ENCODE data around the gene CAMK4.

The CAMK4 gene
- long read RNA-seq, partial matches to known transcripts, result 0 of 1 reads
- long read RNA-seq, other reads (novel, unspliced or antisense), result 1 of 1 reads

DNA sequence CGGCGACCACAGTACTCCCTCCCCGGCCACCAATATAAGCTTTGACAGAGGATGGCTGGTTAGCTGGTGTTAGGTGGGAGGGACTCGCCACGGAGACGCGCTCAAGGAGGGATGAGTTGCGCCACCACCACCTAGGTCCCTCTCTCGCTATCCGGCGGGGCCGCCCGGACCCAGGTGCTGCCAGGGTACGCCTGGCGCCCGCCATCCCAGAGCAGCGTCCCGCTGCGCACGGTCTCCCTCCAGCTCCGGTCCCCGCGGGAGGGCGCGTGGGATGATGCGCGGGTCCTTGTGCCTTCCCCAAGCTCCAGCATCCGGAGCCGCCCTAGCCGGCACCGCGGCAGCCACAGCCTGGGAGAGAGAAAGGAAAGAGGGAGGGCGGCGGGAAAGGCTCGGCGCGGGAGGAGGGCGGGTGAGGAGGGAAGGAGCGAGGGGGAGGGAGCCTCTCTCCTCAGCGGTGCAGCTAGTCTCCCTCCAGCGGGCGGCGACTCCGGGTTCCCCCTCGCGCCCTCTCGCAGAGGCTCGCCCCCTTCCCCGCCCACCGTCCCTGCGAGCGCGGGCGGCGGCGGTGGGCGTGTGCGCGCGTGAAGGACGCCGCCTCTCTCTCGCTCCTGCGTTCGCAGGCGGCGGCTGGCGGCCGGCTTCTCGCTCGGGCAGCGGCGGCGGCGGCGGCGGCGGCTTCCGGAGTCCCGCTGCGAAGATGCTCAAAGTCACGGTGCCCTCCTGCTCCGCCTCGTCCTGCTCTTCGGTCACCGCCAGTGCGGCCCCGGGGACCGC, at the start of gene CAMK4:
Gene CAMK4 (plus strand): TSS at position 598 of the 774 bp plus-strand sequence. CDS start 100 bp downstream, at position 698.
- DNase-seq (ENCODE audit: low read depth in 1 of 2, low spot score in 1 of 2), result no peak
- Histone ChIP-seq H3K27me3 (ENCODE audit: insufficient read depth, poor library complexity, severe bottlenecking) (peaks cover 5% of the 10 kb centered on the region), H3K4me3 (replicated peaks; ENCODE audit: insufficient read depth, low read length) (peak within 1 kb of the TSS; percentile 38), H3K27ac (replicated peaks) (no peak within 1 kb of the TSS)
- TF ChIP-seq POLR2AphosphoS5 (IDR thresholded peaks at IDR 0.05; ENCODE audit: low read depth), result no peak

- no peak for DNase-seq (ENCODE audit: low read depth in 1 of 2, low spot score in 1 of 2)
- Histone ChIP-seq H3K4me3 (replicated peaks; ENCODE audit: insufficient read depth, low read length) (no peak overlapping the region), H3K27ac (replicated peaks) (no peak overlapping the region), H3K27me3 (ENCODE audit: insufficient read depth, poor library complexity, severe bottlenecking) (no peaks in the 10 kb centered on the region)
- TF ChIP-seq SPI1 (IDR thresholded peaks at IDR 0.05; ENCODE audit: borderline replicate concordance, low read depth) (no peak), GABPA (IDR thresholded peaks at IDR 0.05; ENCODE audit: low read depth) (no peak), POLR2AphosphoS5 (IDR thresholded peaks at IDR 0.05; ENCODE audit: low read depth) (no peak), CTCF (IDR thresholded peaks at IDR 0.05; ENCODE audit: insufficient read depth, low read length) (no peak)
- TF ChIP-seq, protein P1, sequence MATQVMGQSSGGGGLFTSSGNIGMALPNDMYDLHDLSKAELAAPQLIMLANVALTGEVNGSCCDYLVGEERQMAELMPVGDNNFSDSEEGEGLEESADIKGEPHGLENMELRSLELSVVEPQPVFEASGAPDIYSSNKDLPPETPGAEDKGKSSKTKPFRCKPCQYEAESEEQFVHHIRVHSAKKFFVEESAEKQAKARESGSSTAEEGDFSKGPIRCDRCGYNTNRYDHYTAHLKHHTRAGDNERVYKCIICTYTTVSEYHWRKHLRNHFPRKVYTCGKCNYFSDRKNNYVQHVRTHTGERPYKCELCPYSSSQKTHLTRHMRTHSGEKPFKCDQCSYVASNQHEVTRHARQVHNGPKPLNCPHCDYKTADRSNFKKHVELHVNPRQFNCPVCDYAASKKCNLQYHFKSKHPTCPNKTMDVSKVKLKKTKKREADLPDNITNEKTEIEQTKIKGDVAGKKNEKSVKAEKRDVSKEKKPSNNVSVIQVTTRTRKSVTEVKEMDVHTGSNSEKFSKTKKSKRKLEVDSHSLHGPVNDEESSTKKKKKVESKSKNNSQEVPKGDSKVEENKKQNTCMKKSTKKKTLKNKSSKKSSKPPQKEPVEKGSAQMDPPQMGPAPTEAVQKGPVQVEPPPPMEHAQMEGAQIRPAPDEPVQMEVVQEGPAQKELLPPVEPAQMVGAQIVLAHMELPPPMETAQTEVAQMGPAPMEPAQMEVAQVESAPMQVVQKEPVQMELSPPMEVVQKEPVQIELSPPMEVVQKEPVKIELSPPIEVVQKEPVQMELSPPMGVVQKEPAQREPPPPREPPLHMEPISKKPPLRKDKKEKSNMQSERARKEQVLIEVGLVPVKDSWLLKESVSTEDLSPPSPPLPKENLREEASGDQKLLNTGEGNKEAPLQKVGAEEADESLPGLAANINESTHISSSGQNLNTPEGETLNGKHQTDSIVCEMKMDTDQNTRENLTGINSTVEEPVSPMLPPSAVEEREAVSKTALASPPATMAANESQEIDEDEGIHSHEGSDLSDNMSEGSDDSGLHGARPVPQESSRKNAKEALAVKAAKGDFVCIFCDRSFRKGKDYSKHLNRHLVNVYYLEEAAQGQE (IDR thresholded peaks at IDR 0.05; ENCODE audit: insufficient replicate concordance, low read depth), result no peak
Measured at GRCh38 chr5:111183064-111183463, 41.1 kb upstream of the CAMK4 start.

DNA sequence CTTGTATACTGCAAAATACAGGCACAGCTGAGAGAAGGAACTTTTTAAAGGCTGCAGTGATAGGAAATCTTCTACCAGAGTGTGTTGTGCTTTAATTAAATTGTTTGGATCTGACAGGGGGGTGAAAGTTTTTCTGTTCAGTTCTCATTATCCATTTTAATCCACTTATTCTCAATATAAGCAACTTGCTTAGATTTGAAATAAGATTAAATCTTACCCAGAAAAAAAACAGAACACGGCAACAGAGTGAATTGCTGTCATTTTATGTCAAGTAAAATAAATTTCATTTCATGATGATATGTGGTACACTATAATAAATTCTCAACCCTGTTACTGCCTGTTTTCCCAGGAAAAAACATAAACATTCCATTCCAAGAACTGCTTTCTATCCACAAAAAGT, 37.1 kb upstream of the CAMK4 start:
- no peak for DNase-seq (ENCODE audit: low read depth in 1 of 2, low spot score in 1 of 2)
- Histone ChIP-seq H3K27me3 (ENCODE audit: insufficient read depth, poor library complexity, severe bottlenecking) (no peaks in the 10 kb centered on the region), H3K4me3 (replicated peaks; ENCODE audit: insufficient read depth, low read length) (no peak overlapping the region), H3K27ac (replicated peaks) (no peak overlapping the region)
- TF ChIP-seq GABPA (IDR thresholded peaks at IDR 0.05; ENCODE audit: low read depth), result no peak
- TF ChIP-seq POLR2AphosphoS5 (IDR thresholded peaks at IDR 0.05; ENCODE audit: low read depth), result no peak
- no peak for TF ChIP-seq CTCF (IDR thresholded peaks at IDR 0.05; ENCODE audit: insufficient read depth, low read length)
- TF ChIP-seq, protein P1 (IDR thresholded peaks at IDR 0.05; ENCODE audit: insufficient replicate concordance, low read depth), result no peak
- TF ChIP-seq SPI1 (IDR thresholded peaks at IDR 0.05; ENCODE audit: borderline replicate concordance, low read depth), result no peak

DNA sequence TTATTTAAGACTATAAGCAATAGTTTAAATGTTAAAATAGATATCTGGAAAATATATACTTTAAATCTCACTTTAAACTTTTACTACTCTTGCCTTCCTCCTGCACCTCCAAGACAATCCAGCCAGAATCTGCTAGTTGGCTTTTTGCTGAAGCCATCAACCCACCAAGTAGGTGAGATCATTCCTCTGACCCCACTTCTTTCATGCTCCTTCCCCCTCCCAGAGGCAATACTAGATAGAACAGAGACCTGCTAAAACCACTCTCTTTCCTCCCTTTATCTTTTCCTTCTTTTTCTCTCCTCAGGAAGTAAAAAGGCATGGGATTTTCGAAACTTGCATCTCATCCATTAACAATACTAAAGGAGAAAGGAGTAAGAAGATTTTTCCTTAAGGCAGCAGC, 30.1 kb upstream of the CAMK4 start:
- TF ChIP-seq, protein P1 (IDR thresholded peaks at IDR 0.05; ENCODE audit: insufficient replicate concordance, low read depth), result no peak
- TF ChIP-seq CTCF (IDR thresholded peaks at IDR 0.05; ENCODE audit: insufficient read depth, low read length), result no peak
- TF ChIP-seq POLR2AphosphoS5 (IDR thresholded peaks at IDR 0.05; ENCODE audit: low read depth), result no peak
- no peak overlapping the region for H3K4me3 ChIP-seq (replicated peaks; ENCODE audit: insufficient read depth, low read length)
- H3K27ac ChIP-seq (replicated peaks), result no peak overlapping the region
- DNase-seq (ENCODE audit: low read depth in 1 of 2, low spot score in 1 of 2), result no peak
- no peaks in the 10 kb centered on the region for H3K27me3 ChIP-seq (ENCODE audit: insufficient read depth, poor library complexity, severe bottlenecking)

Measured in HL-60 (cell line).